B cell (primary cell): ENCODE measurements around the gene ZNF335. TPM values are rescaled to one million over a fixed set of nuclear protein-coding genes. Genes with fewer than 3 reads are reported as not detected.

Source experiments
- ATAC-seq: fragments of 200-7000 bp; cut with Tn5 transposase; one replicate; pipeline ENCODE4 v1.10.0; 2021; ENCODE audit warnings: low read depth, mild to moderate bottlenecking, moderate number of reproducible peaks, moderate library complexity
- CTCF ChIA-PET: fragments of 350-600 bp; sonication (Branson Sonifier 250); formaldehyde crosslinking; loops from one replicate; lab custom pipeline; 2021; ENCODE audit warnings: antibody characterized with exemption, inconsistent platforms; lab: Charles Lee
- POLR2A ChIA-PET: fragments of 350-600 bp; sonication (Branson Sonifier 250); formaldehyde crosslinking; loops from one replicate; lab custom pipeline; 2021; ENCODE audit warnings: antibody characterized with exemption; lab: Charles Lee
- DNase-seq: peaks from one replicate; pipeline ENCODE4 v3.0.0; 2013
- H2AFZ ChIP-seq: 2 replicates; pipeline ENCODE4 v1.6.1; 2012; ENCODE audit warnings: mild to moderate bottlenecking, low read depth, low read length; ENCODE audit not compliant: insufficient read depth, poor library complexity, severe bottlenecking
- H3K27ac ChIP-seq, 2 donors: 1 replicate in 1 of 2; 2 replicates in 1 of 2; pipeline ENCODE4 v1.5.1; 2012 to 2013; ENCODE audit warnings: low read length in 2 of 2, mild to moderate bottlenecking in 2 of 2, moderate library complexity in 1 of 2
- H3K27me3 ChIP-seq, 4 experiments: fragments of 200-600 bp in 1 of 4; sonication (generic) in 1 of 4; replicated peaks in 1 of 4; 1 replicate in 2 of 4; 2 replicates in 2 of 4; pipeline versions ENCODE4 v1.6.1 to v1.7.0; 2013 to 2016; ENCODE audit warnings: low read length in 3 of 4, mild to moderate bottlenecking in 2 of 4, mixed read lengths in 1 of 4, moderate library complexity in 1 of 4; ENCODE audit not compliant: insufficient read depth in 4 of 4, control insufficient read depth in 3 of 4; ENCODE audit errors: control extremely low read depth in 1 of 4
- H3K36me3 ChIP-seq, 2 experiments: replicated peaks in 1 of 2; 1 replicate in 1 of 2; 2 replicates in 1 of 2; pipeline versions ENCODE4 v1.6.1 to v1.7.1; 2013; ENCODE audit warnings: low read length in 1 of 2; ENCODE audit not compliant: insufficient read depth in 2 of 2, control insufficient read depth in 1 of 2; ENCODE audit errors: control extremely low read depth in 1 of 2, extremely low read depth in 1 of 2
- H3K4me1 ChIP-seq, 2 donors: fragments of 200-600 bp in 1 of 2; sonication (generic) in 1 of 2; 1 replicate in 1 of 2; 2 replicates in 1 of 2; pipeline versions ENCODE4 v1.5.1 to v1.6.1; 2013 to 2017; ENCODE audit warnings: low read length in 2 of 2; ENCODE audit not compliant: control insufficient read depth in 2 of 2, insufficient read depth in 2 of 2
- H3K4me2 ChIP-seq: replicated peaks from 2 replicates; pipeline ENCODE3; 2012; ENCODE audit warnings: mild to moderate bottlenecking, low read depth, low read length; ENCODE audit not compliant: poor library complexity, severe bottlenecking
- H3K4me3 ChIP-seq, 5 experiments: fragments of 200-600 bp in 1 of 5; sonication (generic) in 1 of 5; 1 replicate in 3 of 5; 2 replicates in 2 of 5; pipeline versions ENCODE4 v1.5.1 to v1.7.0; 2011 to 2016; ENCODE audit warnings: low read length in 4 of 5, mild to moderate bottlenecking in 4 of 5, low read depth in 2 of 5, control low read depth in 1 of 5, moderate library complexity in 1 of 5; ENCODE audit not compliant: insufficient read depth in 1 of 5; ENCODE audit errors: control extremely low read depth in 1 of 5, extremely low read depth in 1 of 5
- H3K79me2 ChIP-seq: fragments of 200-600 bp; sonication (generic); one replicate; pipeline ENCODE4 v1.6.0; 2016; ENCODE audit warnings: low read length; ENCODE audit not compliant: control insufficient read depth, insufficient read depth
- H3K9ac ChIP-seq: fragments of 200-600 bp; sonication (generic); 2 replicates; pipeline ENCODE4 v1.6.1; 2017; ENCODE audit warnings: mild to moderate bottlenecking, low read length, moderate library complexity
- H3K9me3 ChIP-seq, 3 donors: one replicate each; pipeline versions ENCODE4 v1.6.1 to v1.7.1; 2013; ENCODE audit warnings: low read length in 2 of 3; ENCODE audit not compliant: control insufficient read depth in 2 of 3, insufficient read depth in 1 of 3; ENCODE audit errors: control extremely low read depth in 1 of 3
- H4K20me1 ChIP-seq: 2 replicates; pipeline ENCODE4 v1.6.0; 2012; ENCODE audit warnings: mild to moderate bottlenecking, low read length; ENCODE audit not compliant: insufficient read depth, control insufficient read depth, poor library complexity, severe bottlenecking
- H3K27ac Mint-ChIP-seq: one replicate; pipeline ENCODE4 v1.8.0; 2021; ENCODE audit warnings: mixed read lengths
- H3K27me3 Mint-ChIP-seq: one replicate; pipeline ENCODE4 v1.8.0; 2021; ENCODE audit warnings: mixed read lengths
- H3K4me1 Mint-ChIP-seq: one replicate; pipeline ENCODE4 v1.8.0; 2021; ENCODE audit warnings: mixed read lengths
- H3K4me3 Mint-ChIP-seq: one replicate; pipeline ENCODE4 v1.8.0; 2021; ENCODE audit warnings: mixed read lengths
- H3K9me3 Mint-ChIP-seq: one replicate; pipeline ENCODE4 v1.8.0; 2022; ENCODE audit warnings: mixed read lengths; ENCODE audit not compliant: insufficient read depth
- CTCF ChIP-seq: fragments of 200-600 bp; IDR thresholded peaks from one replicate; pipeline ENCODE4 v1.8.0; 2022; ENCODE audit warnings: antibody characterized with exemption, mild to moderate bottlenecking
- EZH2 ChIP-seq: IDR thresholded peaks from 2 replicates; pipeline ENCODE4 v1.6.1; 2012; ENCODE audit warnings: borderline replicate concordance, low read depth, mild to moderate bottlenecking, moderate library complexity, low read length; ENCODE audit not compliant: insufficient read depth, poor library complexity, severe bottlenecking
- WGBS: methylation state at CpG from one replicate; pipeline ENCODE4 v1.1.5; 2013; ENCODE audit warnings: missing lambda C conversion rate; ENCODE audit not compliant: insufficient coverage; 5-methylcytosine and 5-hydroxymethylcytosine counted together
- intact Hi-C: fragments of 100-400 bp; cut with micrococcal nuclease; formaldehyde crosslinking; loops from one replicate; pipeline ENCODE4 v1.10.0; 2022
- polyA plus RNA-seq: library from polyadenylated mRNA; depleted of rRNA; stranded (reverse); fragments of >200 nt; gene quantifications from 2 replicates; pipeline ENCODE4 v1.2.3, GENCODE V29; 2012
- total RNA-seq, 2 donors: library from RNA; stranded (reverse); fragments of 120-200 nt in 1 of 2; gene quantifications; 1 replicate in 1 of 2; 2 replicates in 1 of 2; pipeline versions ENCODE4 v1.2.3 to v1.2.4, GENCODE V29; 2013 to 2022

ZNF335 gene
- total and polyA plus RNA-seq, 2 donors (not counting 1 experiment from before 2014, with no cell fraction given), result 62.3 to 62.7 TPM

DNA sequence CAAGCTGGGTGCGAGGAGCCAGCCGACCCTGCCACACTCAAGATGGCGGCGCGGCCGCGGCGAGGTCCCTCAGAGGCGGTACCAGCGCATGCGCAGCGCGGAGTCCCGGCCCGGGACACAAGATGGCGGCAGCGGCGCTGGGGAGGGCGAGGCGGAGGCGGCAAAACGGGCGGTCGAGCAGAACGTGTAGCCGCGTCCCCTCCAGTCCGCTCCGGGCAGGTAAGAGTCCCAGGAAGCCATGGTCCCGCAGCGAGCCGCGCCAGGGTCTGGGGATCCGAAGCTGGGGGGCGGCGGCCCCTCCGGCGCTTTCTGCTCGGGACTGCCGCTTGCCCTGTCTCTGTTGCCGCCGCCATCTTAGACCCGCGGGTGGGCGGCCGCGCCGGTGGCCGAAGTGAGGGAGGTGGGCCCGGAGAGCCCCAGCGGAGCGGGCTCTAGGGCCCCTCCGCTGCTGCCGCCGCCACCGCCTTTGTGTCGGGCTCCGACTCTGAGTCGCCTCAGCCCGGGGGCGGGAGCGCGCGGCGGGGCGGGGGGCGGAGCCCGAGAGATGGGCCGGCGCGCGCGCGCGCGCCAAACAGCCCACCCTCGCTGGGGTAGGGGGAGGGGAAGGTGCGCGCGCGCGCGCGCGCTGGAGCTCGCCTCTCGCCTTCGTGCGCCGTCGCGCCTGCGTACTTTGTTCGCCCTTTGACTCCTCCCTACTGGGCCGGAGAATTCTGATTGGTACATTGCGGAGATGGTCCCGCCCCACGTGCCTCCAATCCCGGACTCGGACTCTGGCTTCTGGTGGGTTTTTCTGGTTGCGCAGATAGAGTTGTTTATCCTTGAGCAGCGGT is 37.2 kb downstream of the ZNF335 start, which contains the start of gene PCIF1:
Gene PCIF1, plus strand, starts transcription at position 98 of the 830 bp plus-strand sequence. CDS start 4,317 bp downstream, outside the sequence.
- no peaks in the 10 kb centered on the region for H3K27me3 ChIP-seq
- H3K9me3 Mint-ChIP-seq, result no peaks in the 10 kb centered on the region
- ChIA-PET CTCF (interaction anchor here (0.6 to 4.9 kb wide), 4 partner anchors 14 to 135 kb away, joined by 3 to 44 read pairs (median 6); partner anchors contain the start of gene ZNF335), POLR2A (interaction anchor here (0.6 to 3.7 kb wide), 20 partner anchors 11 to 975 kb away, joined by 3 to 62 read pairs (median 5); partner anchors contain the start of genes CTSA, DNTTIP1, NEURL2 and PLTP)
- H3K4me2 ChIP-seq, result peak within 1 kb of the TSS; percentile 85
- H3K79me2 ChIP-seq, result peaks cover 47% of the 10 kb centered on the region
- peak within 1 kb of the TSS; percentile 98 for H3K27ac Mint-ChIP-seq
- H3K4me3 ChIP-seq, result peak within 1 kb of the TSS; percentile 88 to 100 (median 93)
- no peaks in the 10 kb centered on the region for H3K27me3 Mint-ChIP-seq
- DNase-seq, result peak; percentile 100
- TF ChIP-seq EZH2 (no peak), CTCF (no peak)
- peaks cover 12 to 19% of the 10 kb centered on the region in 2 donors for H3K4me1 ChIP-seq
- WGBS, result under 1% methylated on average over 85 of the region's 102 CpGs
- H3K36me3 ChIP-seq, result peaks cover 0 to 30% of the 10 kb centered on the region in 2 experiments
- H3K4me3 Mint-ChIP-seq, result peak within 1 kb of the TSS; percentile 96
- H3K27ac ChIP-seq, result peak within 1 kb of the TSS; percentile 99
- peak within 1 kb of the TSS; percentile 99 for H3K9ac ChIP-seq
- peaks cover 24% of the 10 kb centered on the region for H4K20me1 ChIP-seq
- H3K4me1 Mint-ChIP-seq, result peaks cover 28% of the 10 kb centered on the region
- intact Hi-C loops, result loop anchor here (1.0 to 2.0 kb wide), 7 partner anchors 24 to 154 kb away; partner anchors contain the start of genes CTSA, DNTTIP1, NCOA5 and NEURL2
- H3K9me3 ChIP-seq, result no peaks in the 10 kb centered on the region
- peak; percentile 82 for ATAC-seq
- peak within 1 kb of the TSS; percentile 81 for H2AFZ ChIP-seq
